Fibroblast of the aortic adventitia (primary cell): ENCODE results near the gene TLE5. TPM values are rescaled to one million over a fixed set of nuclear protein-coding genes. Genes with fewer than 3 reads are reported as not detected.

Source experiments
- DNase-seq: peaks from one replicate; pipeline ENCODE4 v3.0.0-alpha.2; 2010; ENCODE audit warnings: low read depth
- H3K4me3 ChIP-seq: 2 replicates; pipeline ENCODE4 v1.5.1; 2011; ENCODE audit warnings: low read depth, mild to moderate bottlenecking, control low read depth, low read length, moderate library complexity
- CTCF ChIP-seq: IDR thresholded peaks from 2 replicates; pipeline ENCODE4 v1.5.1; 2011; ENCODE audit warnings: mild to moderate bottlenecking, low read length, control low read depth, inconsistent platforms; ENCODE audit not compliant: insufficient read depth
- total RNA-seq: library from RNA; depleted of rRNA; stranded (reverse); fragments of >200 nt; gene quantifications from 2 replicates; pipeline ENCODE4 v1.2.3, GENCODE V29; 2012; ENCODE audit warnings: low replicate concordance

TLE5 gene
- total RNA-seq, 1 donor: 232 TPM

GRCh38 chr19:3106509-3107141 is 44.3 kb upstream of the TLE5 start:
- TF ChIP-seq CTCF: no peak
- DNase-seq: no peak
- H3K4me3 ChIP-seq: no peak overlapping the region

- no peak overlapping the region for H3K4me3 ChIP-seq
- no peak for TF ChIP-seq CTCF
- DNase-seq: no peak
Observed at GRCh38 chr19:3105641-3106508, 43.6 kb upstream of the TLE5 start.

GRCh38 chr19:3104708-3104983 is 42.4 kb upstream of the TLE5 start:
- H3K4me3 ChIP-seq: no peak overlapping the region
- TF ChIP-seq CTCF: no peak
- no peak for DNase-seq

GRCh38 chr19:3102239-3103140 is 40.2 kb upstream of the TLE5 start:
- no peak for DNase-seq
- TF ChIP-seq CTCF: no peak
- no peak overlapping the region for H3K4me3 ChIP-seq

GRCh38 chr19:3100747-3101730 is 38.7 kb upstream of the TLE5 start:
- DNase-seq: no peak
- TF ChIP-seq CTCF: no peak
- no peak overlapping the region for H3K4me3 ChIP-seq

- H3K4me3 ChIP-seq: no peak overlapping the region
- no peak for TF ChIP-seq CTCF
- no peak for DNase-seq
Observed at GRCh38 chr19:3100331-3100730, 38.0 kb upstream of the TLE5 start.
